Measurements from ENCODE around the gene SYNJ2. TPM values are rescaled to one million over a fixed set of nuclear protein-coding genes. Genes with fewer than 3 reads are reported as not detected.

The SYNJ2 gene
- total and polyA plus RNA-seq, 2 of the 4 experiments (the other 2 are of a cell fraction) = 40.8 to 45.2 TPM

- peak overlapping the region; percentile 67 for H3K18ac ChIP-seq (ENCODE audit: low read depth, low read length)
- H3K27ac ChIP-seq (ENCODE audit: insufficient read depth, low read length) = peak overlapping the region; percentile 87
- 89% methylated on average over 3 of the region's 19 CpGs; no CpG with 5 or more reads in 1 of the 2 experiments for WGBS, 2 experiments (ENCODE audit: extremely low coverage in 2 of 2, insufficient read length in 1 of 2)
- H4K91ac ChIP-seq (ENCODE audit: insufficient read depth, low read depth, low read length) = peak overlapping the region; percentile 85
- peaks cover 17% of the 10 kb centered on the region for H3K36me3 ChIP-seq (ENCODE audit: control insufficient read depth, insufficient read depth, low read length)
- dilution Hi-C loops (cut with HindIII; ENCODE audit: low sequenced_read_pairs, unreplicated experiment) (no loop called here), intact Hi-C loops (cut with micrococcal nuclease) (no loop called here), in situ Hi-C loops (cut with MboI; ENCODE audit: low sequenced_read_pairs) (no loop called here)
- peak overlapping the region; percentile 47; the same call in 1 of the 2 replicates for H3K23ac ChIP-seq (ENCODE audit: low read depth, low read length)
- peaks cover 42% of the 10 kb centered on the region for H3K9me1 ChIP-seq (ENCODE audit: insufficient read depth, low read length)
- H2BK15ac ChIP-seq (ENCODE audit: low read depth, low read length) = peak overlapping the region; percentile 55; the same call in 1 of the 3 replicates
- H4K20me1 ChIP-seq (ENCODE audit: insufficient read depth, low read length) = peaks cover 11% of the 10 kb centered on the region; the same call in 1 of the 2 replicates
- CTCF ChIA-PET = no interaction called here
- peaks cover 30 to 93% of the 10 kb centered on the region in 2 experiments for H3K79me1 ChIP-seq (ENCODE audit: low read depth in 1 of 2, low read length in 2 of 2)
- H2BK5ac ChIP-seq (ENCODE audit: low read depth, low read length, poor library complexity, severe bottlenecking) = peak overlapping the region; percentile 76
- peak overlapping the region; percentile 74 for H4K5ac ChIP-seq (ENCODE audit: low read depth, low read length)
- no peak overlapping the region for H3K56ac ChIP-seq (ENCODE audit: extremely low read depth, insufficient read depth, low read length)
- no peak overlapping the region for H3K4me3 ChIP-seq (ENCODE audit: insufficient read depth, low read depth, low read length)
- no TSS peak for BruUV-seq (replicated peaks)
- H3K27me3 ChIP-seq (ENCODE audit: control insufficient read depth, insufficient read depth, low read length) = no peaks in the 10 kb centered on the region
- no peaks in the 10 kb centered on the region for H3K9me3 ChIP-seq (ENCODE audit: control insufficient read depth, insufficient read depth, low read length)
- POLR2A ChIA-PET (ENCODE audit: unreplicated experiment) = interaction anchor here (0.8 kb wide), 1 partner anchor 34 kb away, joined by 4 read pairs; no protein-coding TSS in a partner anchor
- peak overlapping the region; percentile 89 for H3K4ac ChIP-seq (ENCODE audit: low read depth, low read length)
- DNase-seq = peak; percentile 90
- ATAC-seq (ENCODE audit: low read depth) = peak; percentile 45
- peak overlapping the region; percentile 86 for H2AK9ac ChIP-seq (replicated peaks; ENCODE audit: low read depth, low read length, poor library complexity)
- H2AK5ac ChIP-seq (ENCODE audit: low read depth, low read length) = peak overlapping the region; percentile 93
- peaks cover 33% of the 10 kb centered on the region for H3K4me1 ChIP-seq (ENCODE audit: control insufficient read depth, insufficient read depth, low read length)
- no peak overlapping the region for H3K4me2 ChIP-seq (ENCODE audit: low read depth, low read length)
- H2BK120ac ChIP-seq (ENCODE audit: low read depth, low read length) = peak overlapping the region; percentile 91
- peak overlapping the region; percentile 74 for H3K14ac ChIP-seq (replicated peaks; ENCODE audit: low read depth, low read length)
- no peak for TF ChIP-seq ELK1 (IDR thresholded peaks at IDR 0.05; ENCODE audit: borderline replicate concordance, low read depth, low read length)
- peak; percentile 41; the same call in 1 of the 2 replicates for TF ChIP-seq CEBPB (IDR thresholded peaks at IDR 0.05; ENCODE audit: low read depth, low read length)
- TF ChIP-seq BHLHE40 (IDR thresholded peaks at IDR 0.05; ENCODE audit: low read depth, low read length) = no peak
- peak; percentile 53; the same call in 1 of the 2 replicates for TF ChIP-seq POLR2A (IDR thresholded peaks at IDR 0.05; ENCODE audit: low read depth, low read length)
- H2BK20ac ChIP-seq (ENCODE audit: low read depth, low read length) = peak overlapping the region; percentile 75
- H3K9ac ChIP-seq (ENCODE audit: low read depth, low read length) = peak overlapping the region; percentile 18; the same call in 1 of the 2 replicates
- peak overlapping the region; percentile 10 to 74; a peak in 2 of 4 replicates for H4K8ac ChIP-seq (ENCODE audit: low read depth in 2 of 2, low read length in 2 of 2)
- no peak overlapping the region for H2AFZ ChIP-seq (replicated peaks; ENCODE audit: low read length, poor library complexity)
Measured at GRCh38 chr6:158018041-158018771, 36.5 kb downstream of the SYNJ2 start.
